ENCODE measurements around the gene MORN1.

MORN1 gene

DNA sequence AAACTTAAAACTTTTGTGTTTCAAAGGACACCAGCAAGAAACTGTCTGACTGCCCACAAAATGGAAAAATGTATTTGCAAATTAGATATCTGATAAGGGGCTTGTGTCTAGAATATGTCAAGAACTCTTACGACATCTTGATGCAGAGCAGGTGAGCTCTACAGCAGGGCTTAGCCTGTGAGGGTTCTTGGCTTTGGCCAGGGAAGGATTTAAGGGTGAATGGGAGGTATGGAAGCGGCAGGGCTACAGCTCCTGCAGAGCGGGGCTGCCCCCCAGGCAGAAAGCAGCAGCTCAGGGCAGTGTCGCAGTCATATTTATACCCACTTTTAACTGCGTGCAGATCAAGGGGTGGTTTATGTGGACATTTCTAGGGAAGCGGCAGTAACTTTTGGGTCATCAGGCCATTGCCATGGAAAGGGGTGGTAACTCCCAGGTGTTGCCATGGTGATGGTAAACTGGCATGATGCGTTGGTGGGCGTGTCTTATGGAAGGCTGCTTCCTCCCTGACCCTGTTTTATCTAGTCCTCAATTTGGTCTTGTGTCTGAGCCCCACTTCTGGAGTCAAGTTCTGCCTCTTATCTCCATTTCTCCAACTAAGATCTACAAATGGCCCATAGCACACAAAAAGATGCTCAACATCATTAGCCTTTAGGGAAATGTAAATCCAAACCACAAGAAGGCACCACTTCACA is 23.2 kb downstream of the MORN1 start:
- Histone ChIP-seq H2AFZ (ENCODE audit: low read length) (no peak overlapping the region), H3K9me2 (replicated peaks; ENCODE audit: low read depth, low read length) (no peaks in the 10 kb centered on the region), H3K4me3 (ENCODE audit: low read length, poor library complexity, severe bottlenecking) (no peak overlapping the region), H3K36me3 (ENCODE audit: insufficient read depth, low read length) (no peaks in the 10 kb centered on the region), H3F3A (ENCODE audit: low read depth) (no peaks in the 10 kb centered on the region), H3K9ac (ENCODE audit: low read depth, low read length, poor library complexity, severe bottlenecking) (no peak overlapping the region), H3K27me3 (ENCODE audit: insufficient read depth, low read length, poor library complexity, severe bottlenecking) (no peaks in the 10 kb centered on the region), H3K4me1 (ENCODE audit: insufficient read depth, low read length, poor library complexity, severe bottlenecking) (no peaks in the 10 kb centered on the region), H3K4me2 (ENCODE audit: low read depth, low read length, poor library complexity, severe bottlenecking) (no peak overlapping the region), H4K20me1 (ENCODE audit: insufficient read depth, low read length, poor library complexity, severe bottlenecking) (no peaks in the 10 kb centered on the region), H3K79me2 (ENCODE audit: insufficient read depth, low read length) (no peaks in the 10 kb centered on the region), H3K9me3 (ENCODE audit: insufficient read depth, low read depth, low read length) (no peaks in the 10 kb centered on the region)
- TF ChIP-seq, protein P1, sequence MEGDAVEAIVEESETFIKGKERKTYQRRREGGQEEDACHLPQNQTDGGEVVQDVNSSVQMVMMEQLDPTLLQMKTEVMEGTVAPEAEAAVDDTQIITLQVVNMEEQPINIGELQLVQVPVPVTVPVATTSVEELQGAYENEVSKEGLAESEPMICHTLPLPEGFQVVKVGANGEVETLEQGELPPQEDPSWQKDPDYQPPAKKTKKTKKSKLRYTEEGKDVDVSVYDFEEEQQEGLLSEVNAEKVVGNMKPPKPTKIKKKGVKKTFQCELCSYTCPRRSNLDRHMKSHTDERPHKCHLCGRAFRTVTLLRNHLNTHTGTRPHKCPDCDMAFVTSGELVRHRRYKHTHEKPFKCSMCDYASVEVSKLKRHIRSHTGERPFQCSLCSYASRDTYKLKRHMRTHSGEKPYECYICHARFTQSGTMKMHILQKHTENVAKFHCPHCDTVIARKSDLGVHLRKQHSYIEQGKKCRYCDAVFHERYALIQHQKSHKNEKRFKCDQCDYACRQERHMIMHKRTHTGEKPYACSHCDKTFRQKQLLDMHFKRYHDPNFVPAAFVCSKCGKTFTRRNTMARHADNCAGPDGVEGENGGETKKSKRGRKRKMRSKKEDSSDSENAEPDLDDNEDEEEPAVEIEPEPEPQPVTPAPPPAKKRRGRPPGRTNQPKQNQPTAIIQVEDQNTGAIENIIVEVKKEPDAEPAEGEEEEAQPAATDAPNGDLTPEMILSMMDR (conservative IDR thresholded peaks at IDR 0.05; ENCODE audit: low read length): no peak
- no peak for TF ChIP-seq EZH2phosphoT487 (IDR thresholded peaks at IDR 0.05; ENCODE audit: borderline replicate concordance)

DNA sequence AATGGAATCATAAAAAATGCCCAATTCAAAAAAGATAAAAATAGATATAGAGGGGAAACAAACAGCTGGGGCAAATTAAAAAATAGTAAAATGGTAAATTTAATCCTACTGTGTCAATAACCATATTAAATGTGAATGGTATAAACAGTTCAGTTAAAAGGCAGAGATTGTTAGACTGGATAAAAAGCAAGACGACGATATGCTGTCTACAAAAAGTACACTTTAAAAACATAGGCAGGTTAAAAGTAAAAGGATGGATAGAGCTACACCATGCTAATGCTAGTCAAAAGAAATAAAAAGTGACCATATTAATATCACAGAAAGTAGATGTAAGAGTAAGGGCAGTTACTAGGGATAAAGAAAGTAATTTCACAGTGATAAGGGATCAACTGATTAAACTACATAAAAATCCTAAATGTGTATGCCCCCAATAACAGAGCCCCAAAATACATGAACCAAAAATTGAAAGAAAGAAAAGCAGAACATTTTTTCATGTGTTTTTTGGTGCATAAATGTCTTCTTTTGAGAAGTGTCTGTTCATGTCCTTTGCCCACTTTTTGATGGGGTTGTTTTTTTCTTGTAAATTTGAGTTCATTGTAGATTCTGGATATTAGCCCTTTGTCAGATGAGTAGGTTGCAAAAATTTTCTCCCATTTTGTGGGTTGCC is 27.4 kb downstream of the MORN1 start:
- H4K20me1 ChIP-seq (ENCODE audit: insufficient read depth, low read length, poor library complexity, severe bottlenecking): no peaks in the 10 kb centered on the region
- TF ChIP-seq EZH2phosphoT487 (IDR thresholded peaks at IDR 0.05; ENCODE audit: borderline replicate concordance): no peak
- TF ChIP-seq, protein P1 (conservative IDR thresholded peaks at IDR 0.05; ENCODE audit: low read length): no peak
- no peak overlapping the region for H3K9ac ChIP-seq (ENCODE audit: low read depth, low read length, poor library complexity, severe bottlenecking)
- H3K4me3 ChIP-seq (ENCODE audit: low read length, poor library complexity, severe bottlenecking): no peak overlapping the region
- no peaks in the 10 kb centered on the region for H3K9me3 ChIP-seq (ENCODE audit: insufficient read depth, low read depth, low read length)
- H2AFZ ChIP-seq (ENCODE audit: low read length): no peak overlapping the region
- H3K27me3 ChIP-seq (ENCODE audit: insufficient read depth, low read length, poor library complexity, severe bottlenecking): no peaks in the 10 kb centered on the region
- no peaks in the 10 kb centered on the region for H3K79me2 ChIP-seq (ENCODE audit: insufficient read depth, low read length)
- no peaks in the 10 kb centered on the region for H3K4me1 ChIP-seq (ENCODE audit: insufficient read depth, low read length, poor library complexity, severe bottlenecking)
- H3K36me3 ChIP-seq (ENCODE audit: insufficient read depth, low read length): no peaks in the 10 kb centered on the region
- no peaks in the 10 kb centered on the region for H3F3A ChIP-seq (ENCODE audit: low read depth)
- H3K4me2 ChIP-seq (ENCODE audit: low read depth, low read length, poor library complexity, severe bottlenecking): no peak overlapping the region
- no peaks in the 10 kb centered on the region for H3K9me2 ChIP-seq (replicated peaks; ENCODE audit: low read depth, low read length)

DNA sequence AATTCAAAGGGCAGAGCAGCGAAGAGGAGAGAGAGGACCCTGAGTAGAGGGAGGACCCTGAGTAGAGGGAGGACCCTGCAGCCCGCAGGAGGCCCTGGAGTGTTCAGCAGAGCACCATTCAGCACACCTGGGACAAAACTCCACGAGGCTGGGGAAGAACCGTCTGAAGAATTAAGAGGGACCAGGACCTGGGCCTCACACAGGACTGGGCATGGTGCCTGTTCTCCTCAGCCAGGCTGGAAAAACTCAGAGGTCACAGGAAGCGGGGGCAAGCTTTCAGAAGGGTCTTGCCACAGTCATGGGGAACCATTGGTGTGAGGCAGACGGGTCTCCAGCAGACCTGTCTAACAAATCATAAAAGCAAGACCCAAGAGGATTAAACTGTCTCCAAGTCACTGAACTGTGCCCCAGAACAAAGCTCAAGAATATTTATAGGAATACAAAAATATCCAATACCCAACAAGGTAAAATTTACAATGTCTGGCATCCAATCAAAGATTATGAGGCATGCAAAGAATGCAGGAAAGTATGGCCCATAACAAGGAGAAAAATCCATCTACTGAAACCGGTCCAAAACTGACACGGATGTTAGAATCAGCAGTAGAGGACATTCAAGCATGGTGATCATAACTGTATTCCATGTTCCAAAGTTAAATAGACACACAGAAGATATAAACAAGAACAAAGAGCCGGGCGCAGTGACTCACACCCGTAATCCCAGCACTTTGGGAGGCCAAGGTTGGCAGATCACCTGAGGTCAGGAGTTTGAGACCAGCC is 30.6 kb downstream of the MORN1 start:
- Histone ChIP-seq H3K36me3 (ENCODE audit: insufficient read depth, low read length) (no peaks in the 10 kb centered on the region), H3K4me3 (ENCODE audit: low read length, poor library complexity, severe bottlenecking) (no peak overlapping the region), H3F3A (ENCODE audit: low read depth) (no peaks in the 10 kb centered on the region), H2AFZ (ENCODE audit: low read length) (no peak overlapping the region), H3K9me3 (ENCODE audit: insufficient read depth, low read depth, low read length) (no peaks in the 10 kb centered on the region), H3K4me2 (ENCODE audit: low read depth, low read length, poor library complexity, severe bottlenecking) (no peak overlapping the region), H3K27me3 (ENCODE audit: insufficient read depth, low read length, poor library complexity, severe bottlenecking) (no peaks in the 10 kb centered on the region), H4K20me1 (ENCODE audit: insufficient read depth, low read length, poor library complexity, severe bottlenecking) (no peaks in the 10 kb centered on the region), H3K9me2 (replicated peaks; ENCODE audit: low read depth, low read length) (no peaks in the 10 kb centered on the region), H3K79me2 (ENCODE audit: insufficient read depth, low read length) (no peaks in the 10 kb centered on the region), H3K4me1 (ENCODE audit: insufficient read depth, low read length, poor library complexity, severe bottlenecking) (no peaks in the 10 kb centered on the region), H3K9ac (ENCODE audit: low read depth, low read length, poor library complexity, severe bottlenecking) (no peak overlapping the region)
- TF ChIP-seq, protein P1 (conservative IDR thresholded peaks at IDR 0.05; ENCODE audit: low read length): no peak
- TF ChIP-seq EZH2phosphoT487 (IDR thresholded peaks at IDR 0.05; ENCODE audit: borderline replicate concordance): no peak
